HEK293 (cell line): ENCODE results near the gene PPA1.

Experiments used
- CTCF ChIA-PET: fragments of 350-600 bp; formaldehyde crosslinking; extraction: SDS; loops from one replicate; lab custom pipeline; 2021; ENCODE audit warnings: antibody characterized with exemption; lab: Yijun Ruan, JAX
- POLR2A ChIA-PET: fragments of 300-600 bp; formaldehyde crosslinking; extraction: SDS; loops from one replicate; lab custom pipeline; 2020; ENCODE audit warnings: antibody characterized with exemption, inconsistent platforms; lab: Yijun Ruan, JAX
- H3K27ac ChIP-seq: fragments of 200-500 bp; sonication (Bioruptor generic); 2 replicates; pipeline ENCODE4 v1.5.1; 2014; ENCODE audit warnings: low read depth, low read length, control low read depth, inconsistent platforms; ENCODE audit errors: extremely low read depth
- H3K36me3 ChIP-seq, 2 experiments: fragments of 200-500 bp in 1 of 2; sonication (Bioruptor generic) in 1 of 2; 1 replicate in 1 of 2; 2 replicates in 1 of 2; pipeline ENCODE4 v1.5.1; 2014 to 2017; ENCODE audit warnings: inconsistent platforms in 2 of 2, low read length in 2 of 2; ENCODE audit not compliant: control insufficient read depth in 2 of 2, insufficient read depth in 1 of 2
- H3K4me1 ChIP-seq: fragments of 200-500 bp; sonication (Bioruptor generic); 2 replicates; pipeline ENCODE4 v1.5.1; 2014; ENCODE audit warnings: mild to moderate bottlenecking, low read length, inconsistent platforms; ENCODE audit not compliant: control insufficient read depth, insufficient read depth
- H3K4me3 ChIP-seq: 2 replicates; pipeline ENCODE4 v1.5.1; 2011; ENCODE audit warnings: low read depth, mild to moderate bottlenecking, control low read depth, low read length, moderate library complexity
- H3K9me3 ChIP-seq: fragments of 200-500 bp; sonication (Bioruptor generic); 2 replicates; pipeline ENCODE4 v1.5.1; 2014; ENCODE audit warnings: low read depth, low read length, inconsistent platforms; ENCODE audit not compliant: control insufficient read depth, insufficient read depth
- GFI1B ChIP-seq: fragments of 450-650 bp; formaldehyde crosslinking; IDR thresholded peaks from 2 replicates; pipeline ENCODE4 v1.5.1; 2016; ENCODE audit warnings: missing biosample characterization, missing genetic modification characterization
- INSM2 ChIP-seq: fragments of 450-650 bp; formaldehyde crosslinking; IDR thresholded peaks from 2 replicates; pipeline ENCODE4 v1.5.1; 2016; ENCODE audit warnings: missing biosample characterization, missing genetic modification characterization
- PRDM4 ChIP-seq: fragments of 450-650 bp; formaldehyde crosslinking; IDR thresholded peaks from 2 replicates; pipeline ENCODE4 v1.5.1; 2017; ENCODE audit warnings: missing biosample characterization, missing genetic modification characterization
- SALL2 ChIP-seq: fragments of 450-650 bp; formaldehyde crosslinking; IDR thresholded peaks from 2 replicates; pipeline ENCODE4 v1.5.0; 2017; ENCODE audit warnings: missing biosample characterization, mild to moderate bottlenecking, missing genetic modification characterization, borderline replicate concordance
- ZFP37 ChIP-seq: fragments of 450-650 bp; formaldehyde crosslinking; IDR thresholded peaks from 2 replicates; pipeline ENCODE4 v1.5.1; 2016; ENCODE audit warnings: missing biosample characterization, missing genetic modification characterization
- ZNF146 ChIP-seq: fragments of 450-650 bp; formaldehyde crosslinking; IDR thresholded peaks from 2 replicates; pipeline ENCODE4 v1.5.1; 2016; ENCODE audit warnings: missing biosample characterization, missing genetic modification characterization
- ZNF18 ChIP-seq: fragments of 450-650 bp; formaldehyde crosslinking; IDR thresholded peaks from 2 replicates; pipeline ENCODE4 v1.5.1; 2016; ENCODE audit warnings: missing biosample characterization, missing genetic modification characterization
- ZNF292 ChIP-seq: fragments of 450-650 bp; formaldehyde crosslinking; IDR thresholded peaks from 2 replicates; pipeline ENCODE4 v1.5.1; 2016; ENCODE audit warnings: low read depth, missing biosample characterization, missing genetic modification characterization, borderline replicate concordance
- ZNF362 ChIP-seq: fragments of 450-650 bp; formaldehyde crosslinking; IDR thresholded peaks from 2 replicates; pipeline ENCODE4 v1.5.1; 2016; ENCODE audit warnings: missing biosample characterization, missing genetic modification characterization
- ZNF366 ChIP-seq: fragments of 450-650 bp; formaldehyde crosslinking; conservative IDR thresholded peaks from 2 replicates; pipeline ENCODE4 v1.5.1; 2016; ENCODE audit warnings: missing biosample characterization, missing genetic modification characterization
- TF ChIP-seq, protein P1 (sequence below): fragments of 450-650 bp; formaldehyde crosslinking; IDR thresholded peaks from 2 replicates; pipeline ENCODE4 v1.5.1; 2016; ENCODE audit warnings: missing biosample characterization, missing genetic modification characterization

PPA1 gene

GRCh38 chr10:70222340-70222794, 10.9 kb downstream of the PPA1 start:
- Histone ChIP-seq H3K4me1 (no peaks in the 10 kb centered on the region), H3K27ac (no peak overlapping the region), H3K9me3 (no peaks in the 10 kb centered on the region), H3K4me3 (no peak overlapping the region), H3K36me3 (peaks cover 29 to 56% of the 10 kb centered on the region in 2 experiments)
- POLR2A ChIA-PET = interaction anchor here (0.6 to 3.1 kb wide), 5 partner anchors 8 to 390 kb away, joined by 3 to 22 read pairs (median 5); partner anchors contain the start of genes PPA1 and SAR1A
- CTCF ChIA-PET = interaction anchor here (0.9 to 5.4 kb wide), 27 partner anchors 10 to 314 kb away, joined by 3 to 177 read pairs (median 5); partner anchors contain the start of genes PPA1, SAR1A and TYSND1
- TF ChIP-seq SALL2 (tag by site-specific recombination) = no peak
- 0 out of 2 replicates have a peak, but pooled peaks have one; percentile 17 for TF ChIP-seq ZNF362 (tag by site-specific recombination)
- 0 out of 2 replicates have a peak, but pooled peaks have one; percentile 46 for TF ChIP-seq GFI1B

GRCh38 chr10:70221030-70221429, 12.2 kb downstream of the PPA1 start:
- TF ChIP-seq INSM2 (tag by site-specific recombination) = no peak
- no peak for TF ChIP-seq ZNF18 (tag by site-specific recombination)
- no peak for TF ChIP-seq ZNF366
- TF ChIP-seq PRDM4 (tag by site-specific recombination) = no peak
- TF ChIP-seq, protein P1, sequence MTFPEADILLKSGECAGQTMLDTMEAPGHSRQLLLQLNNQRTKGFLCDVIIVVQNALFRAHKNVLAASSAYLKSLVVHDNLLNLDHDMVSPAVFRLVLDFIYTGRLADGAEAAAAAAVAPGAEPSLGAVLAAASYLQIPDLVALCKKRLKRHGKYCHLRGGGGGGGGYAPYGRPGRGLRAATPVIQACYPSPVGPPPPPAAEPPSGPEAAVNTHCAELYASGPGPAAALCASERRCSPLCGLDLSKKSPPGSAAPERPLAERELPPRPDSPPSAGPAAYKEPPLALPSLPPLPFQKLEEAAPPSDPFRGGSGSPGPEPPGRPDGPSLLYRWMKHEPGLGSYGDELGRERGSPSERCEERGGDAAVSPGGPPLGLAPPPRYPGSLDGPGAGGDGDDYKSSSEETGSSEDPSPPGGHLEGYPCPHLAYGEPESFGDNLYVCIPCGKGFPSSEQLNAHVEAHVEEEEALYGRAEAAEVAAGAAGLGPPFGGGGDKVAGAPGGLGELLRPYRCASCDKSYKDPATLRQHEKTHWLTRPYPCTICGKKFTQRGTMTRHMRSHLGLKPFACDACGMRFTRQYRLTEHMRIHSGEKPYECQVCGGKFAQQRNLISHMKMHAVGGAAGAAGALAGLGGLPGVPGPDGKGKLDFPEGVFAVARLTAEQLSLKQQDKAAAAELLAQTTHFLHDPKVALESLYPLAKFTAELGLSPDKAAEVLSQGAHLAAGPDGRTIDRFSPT (tag by site-specific recombination) = no peak
- TF ChIP-seq ZNF292 (tag by site-specific recombination) = no peak
- TF ChIP-seq ZFP37 = no peak
- no peak for TF ChIP-seq ZNF146 (tag by site-specific recombination)
- Histone ChIP-seq H3K9me3 (no peaks in the 10 kb centered on the region), H3K4me1 (no peaks in the 10 kb centered on the region), H3K4me3 (no peak overlapping the region), H3K36me3 (peaks cover 39 to 57% of the 10 kb centered on the region in 2 experiments), H3K27ac (no peak overlapping the region)
- ChIA-PET POLR2A (interaction anchor here (0.6 to 3.1 kb wide), 5 partner anchors 11 to 166 kb away, joined by 3 to 22 read pairs (median 5); partner anchors contain the start of genes PPA1, SAR1A and TYSND1), CTCF (interaction anchor here (0.5 to 5.4 kb wide), 27 partner anchors 10 to 677 kb away, joined by 3 to 177 read pairs (median 5); partner anchors contain the start of gene PPA1)
